HCT116 (cell line): ENCODE results near the gene ITGAD. TPM values are rescaled to one million over a fixed set of nuclear protein-coding genes. Genes with fewer than 3 reads are reported as not detected.

Experiments
- ATAC-seq: fragments of 200-7000 bp; cut with Tn5 transposase; 2 replicates; pipeline ENCODE4 v1.9.1; 2020; ENCODE audit warnings: mild to moderate bottlenecking, moderate library complexity
- BruUV-seq: library from RNA; stranded (reverse); fragments of 400-500 nt; replicated peaks from 2 replicates; lab custom pipeline; 2021; lab: Mats Ljungman, UMichigan
- CTCF ChIA-PET: fragments of 300-600 bp; sonication (Branson Sonifier 250); formaldehyde crosslinking; loops from one replicate; lab custom pipeline; 2021; ENCODE audit warnings: antibody characterized with exemption; lab: Charles Lee
- POLR2A ChIA-PET: fragments of 300-600, 350-600 bp; sonication (Branson Sonifier 250); formaldehyde crosslinking; loops from one replicate; lab custom pipeline; 2021; ENCODE audit warnings: antibody characterized with exemption; lab: Charles Lee
- RAD21 ChIA-PET, 2 experiments: fragments of 300-600 bp; sonication (Branson Sonifier 250); formaldehyde crosslinking; loops; one replicate each; lab custom pipeline; 2023; ENCODE audit warnings: low total read pairs in 2 of 2; ENCODE audit not compliant: uncharacterized antibody in 2 of 2, unreplicated experiment in 2 of 2, low non-redundant PET in 1 of 2; lab: Charles Lee
- DNase-seq: peaks from one replicate; pipeline ENCODE4 v3.0.0-alpha.2; 2010; ENCODE audit warnings: low read depth, low spot score
- H2AFZ ChIP-seq: fragments of 200-600 bp; shearing (Covaris generic), sonication (generic); 2 replicates; pipeline ENCODE4 v1.6.1; 2017; ENCODE audit warnings: low read depth, mixed run types, mixed read lengths, antibody characterized with exemption, low read length; ENCODE audit not compliant: poor library complexity, severe bottlenecking
- H3K27ac ChIP-seq: 2 replicates; pipeline ENCODE4 v1.5.1; 2012; ENCODE audit warnings: low read depth, low read length
- H3K27me3 ChIP-seq: fragments of 200-600 bp; sonication (generic); 2 replicates; pipeline ENCODE4 v1.6.1; 2016; ENCODE audit warnings: mixed run types, low read length, mixed read lengths; ENCODE audit not compliant: insufficient read depth
- H3K36me3 ChIP-seq, 2 experiments: fragments of 200-500 bp in 1 of 2; fragments of 200-600 bp in 1 of 2; sonication (Bioruptor generic) in 1 of 2; sonication (generic) in 1 of 2; 2 replicates each; pipeline versions ENCODE4 v1.5.1 to v1.6.1; 2014 to 2016; ENCODE audit warnings: low read length in 2 of 2, inconsistent platforms in 1 of 2, mixed read lengths in 1 of 2, mixed run types in 1 of 2; ENCODE audit not compliant: insufficient read depth in 2 of 2, control insufficient read depth in 1 of 2
- H3K4me1 ChIP-seq, 2 experiments: fragments of 200-600 bp in 1 of 2; sonication (generic) in 1 of 2; 2 replicates each; pipeline versions ENCODE4 v1.5.1 to v1.6.1; 2012 to 2017; ENCODE audit warnings: low read length in 2 of 2, inconsistent platforms in 1 of 2, mild to moderate bottlenecking in 1 of 2, mixed read lengths in 1 of 2, mixed run types in 1 of 2, moderate library complexity in 1 of 2; ENCODE audit not compliant: insufficient read depth in 2 of 2, control insufficient read depth in 1 of 2
- H3K4me2 ChIP-seq: fragments of 200-600 bp; sonication (generic); 2 replicates; pipeline ENCODE4 v1.6.1; 2017; ENCODE audit warnings: mixed run types, low read length, mixed read lengths
- H3K4me3 ChIP-seq, 2 experiments: fragments of 200-600 bp in 1 of 2; sonication (generic) in 1 of 2; replicated peaks in 1 of 2; 2 replicates each; pipeline ENCODE4 v1.5.1; 2011 to 2016; ENCODE audit warnings: low read length in 2 of 2, control low read depth in 1 of 2, low read depth in 1 of 2, mild to moderate bottlenecking in 1 of 2, mixed read lengths in 1 of 2, mixed run types in 1 of 2
- H3K79me2 ChIP-seq: fragments of 200-600 bp; sonication (generic); 2 replicates; pipeline ENCODE4 v1.6.1; 2017; ENCODE audit warnings: mild to moderate bottlenecking, mixed run types, low read length, moderate library complexity, mixed read lengths; ENCODE audit not compliant: insufficient read depth
- H3K9ac ChIP-seq: fragments of 200-600 bp; sonication (generic); 2 replicates; pipeline ENCODE4 v1.6.1; 2016; ENCODE audit warnings: low read length, mixed read lengths
- H3K9me2 ChIP-seq: fragments of 200-600 bp; sonication (generic), shearing (Covaris generic); 2 replicates; pipeline ENCODE4 v1.6.1; 2017; ENCODE audit warnings: mixed run types, mild to moderate bottlenecking, moderate library complexity; ENCODE audit not compliant: insufficient read depth
- H3K9me3 ChIP-seq, 2 experiments: fragments of 200-500 bp in 1 of 2; fragments of 200-600 bp in 1 of 2; sonication (Bioruptor generic) in 1 of 2; sonication (generic) in 1 of 2; 2 replicates each; pipeline ENCODE4 v1.6.1; 2014 to 2017; ENCODE audit warnings: low read length in 2 of 2, mixed read lengths in 2 of 2, inconsistent platforms in 1 of 2, low read depth in 1 of 2, mild to moderate bottlenecking in 1 of 2, mixed run types in 1 of 2, moderate library complexity in 1 of 2; ENCODE audit not compliant: control insufficient read depth in 1 of 2, insufficient read depth in 1 of 2
- H4K20me1 ChIP-seq: fragments of 200-600 bp; sonication (generic), shearing (Covaris generic); 2 replicates; pipeline ENCODE4 v1.6.1; 2017; ENCODE audit warnings: mixed run types, mild to moderate bottlenecking, moderate library complexity; ENCODE audit not compliant: insufficient read depth
- CBX3 ChIP-seq: IDR thresholded peaks from 2 replicates; pipeline ENCODE4 v1.6.1; 2012; ENCODE audit warnings: low read depth
- CEBPB ChIP-seq: IDR thresholded peaks from 2 replicates; pipeline ENCODE4 v1.6.1; 2012; ENCODE audit warnings: low read depth
- CTCF ChIP-seq, 3 experiments: fragments of 200-600 bp in 1 of 3; sonication (generic) in 1 of 3; IDR thresholded peaks in 2 of 3; conservative IDR thresholded peaks in 1 of 3; 2 replicates each; pipeline ENCODE4 v1.5.1; 2012 to 2017; ENCODE audit warnings: low read depth in 2 of 3, low read length in 2 of 3, antibody characterized with exemption in 1 of 3, borderline replicate concordance in 1 of 3, control low read depth in 1 of 3, mild to moderate bottlenecking in 1 of 3, mixed read lengths in 1 of 3, mixed run types in 1 of 3, moderate library complexity in 1 of 3; ENCODE audit not compliant: insufficient read depth in 1 of 3
- EGR1 ChIP-seq: IDR thresholded peaks from 2 replicates; pipeline ENCODE4 v1.6.1; 2012; ENCODE audit warnings: low read depth
- ELF1 ChIP-seq: IDR thresholded peaks from 2 replicates; pipeline ENCODE4 v1.6.1; 2012; ENCODE audit warnings: low read depth, borderline replicate concordance
- EZH2 ChIP-seq: fragments of 200-600 bp; sonication (generic); IDR thresholded peaks from 2 replicates; pipeline ENCODE4 v1.6.1; 2017; ENCODE audit warnings: antibody characterized with exemption, mixed run types
- EZH2phosphoT487 ChIP-seq: fragments of 200-600 bp; IDR thresholded peaks from 2 replicates; pipeline ENCODE4 v1.6.1; 2018; ENCODE audit warnings: antibody characterized with exemption, borderline replicate concordance
- FOSL1 ChIP-seq: IDR thresholded peaks from 2 replicates; pipeline ENCODE4 v1.6.1; 2012; ENCODE audit warnings: low read depth
- JUND ChIP-seq: IDR thresholded peaks from 2 replicates; pipeline ENCODE4 v1.6.1; 2012
- MAX ChIP-seq: IDR thresholded peaks from 2 replicates; pipeline ENCODE4 v1.6.1; 2012
- POLR2A ChIP-seq: IDR thresholded peaks from 2 replicates; pipeline ENCODE4 v1.7.0; 2011; ENCODE audit warnings: borderline replicate concordance; ENCODE audit not compliant: insufficient read depth, insufficient read length; ENCODE audit errors: extremely low read depth
- POLR2AphosphoS5 ChIP-seq: IDR thresholded peaks from 2 replicates; pipeline ENCODE4 v1.6.1; 2011; ENCODE audit warnings: mild to moderate bottlenecking, low read depth, low read length, moderate library complexity
- RAD21 ChIP-seq: IDR thresholded peaks from 2 replicates; pipeline ENCODE4 v1.6.1; 2012; ENCODE audit warnings: low read depth, mild to moderate bottlenecking
- SIN3A ChIP-seq: IDR thresholded peaks from 2 replicates; pipeline ENCODE4 v1.6.1; 2012; ENCODE audit warnings: low read depth
- SP1 ChIP-seq: IDR thresholded peaks from 2 replicates; pipeline ENCODE4 v1.6.1; 2012; ENCODE audit warnings: low read depth
- TCF7L2 ChIP-seq: IDR thresholded peaks from 2 replicates; pipeline ENCODE4 v1.7.0; 2011; ENCODE audit warnings: borderline replicate concordance, inconsistent platforms; ENCODE audit not compliant: insufficient read depth, insufficient read length; ENCODE audit errors: extremely low read depth
- YY1 ChIP-seq: IDR thresholded peaks from 2 replicates; pipeline ENCODE4 v1.6.1; 2011; ENCODE audit warnings: low read length, low read depth, moderate library complexity, mild to moderate bottlenecking; ENCODE audit not compliant: insufficient replicate concordance; ENCODE audit errors: extremely low read depth
- ZNF274 ChIP-seq: fragments of 200-500 bp; sonication (Bioruptor generic); IDR thresholded peaks from 2 replicates; pipeline ENCODE4 v1.6.1; 2014; ENCODE audit warnings: mild to moderate bottlenecking, low read depth, low read length, inconsistent platforms
- intact Hi-C: fragments of 100-400 bp; cut with micrococcal nuclease; formaldehyde crosslinking; loops from 2 replicates; pipeline ENCODE4 v1.10.0; 2022
- total RNA-seq: library from RNA; stranded (reverse); gene quantifications from one replicate; pipeline ENCODE4 v1.2.1, GENCODE V29; 2021; ENCODE audit not compliant: unreplicated experiment

ITGAD gene
- total RNA-seq, 1 experiment from 2014 or later: 0.12 TPM

- Histone ChIP-seq H3K36me3 (no peaks in the 10 kb centered on the region), H3K9me3 (no peaks in the 10 kb centered on the region), H2AFZ (no peak overlapping the region), H3K4me1 (no peaks in the 10 kb centered on the region), H3K27ac (no peak overlapping the region), H3K9ac (no peak overlapping the region), H3K27me3 (0 out of 2 replicates have a peak, but pooled peaks cover under 1% of the 10 kb centered on the region), H3K9me2 (no peaks in the 10 kb centered on the region), H4K20me1 (no peaks in the 10 kb centered on the region), H3K4me2 (no peak overlapping the region), H3K4me3 (no peak overlapping the region), H3K79me2 (no peaks in the 10 kb centered on the region)
- CTCF ChIA-PET: interaction anchor here (1.5 kb wide), 1 partner anchor 475 kb away, joined by 3 read pairs; no protein-coding TSS in a partner anchor
- ATAC-seq (no peak), DNase-seq (no peak)
- POLR2A ChIA-PET: no interaction called here
- RAD21 ChIA-PET: interaction anchor here in 1 of 2 experiments (0.5 kb wide), 1 partner anchor 21 kb away, joined by 8 read pairs; no protein-coding TSS in a partner anchor
- no TSS peak for BruUV-seq
- no peak for TF ChIP-seq YY1
- TF ChIP-seq SIN3A: no peak
- TF ChIP-seq EZH2: no peak
- no peak for TF ChIP-seq EZH2phosphoT487
- TF ChIP-seq SP1: no peak
- TF ChIP-seq MAX: no peak
- no peak for TF ChIP-seq TCF7L2
- TF ChIP-seq POLR2A: no peak
- no peak for TF ChIP-seq ELF1
- no peak for TF ChIP-seq CTCF (IDR thresholded peaks at IDR 0.05 in 2 of 3, conservative IDR thresholded peaks at IDR 0.05 in 1 of 3; ENCODE audit: borderline replicate concordance in 1 of 3, insufficient read depth in 1 of 3, low read depth in 2 of 3, low read length in 2 of 3)
- TF ChIP-seq RAD21: no peak
- no peak for TF ChIP-seq POLR2AphosphoS5
- TF ChIP-seq ZNF274: no peak
- no peak for TF ChIP-seq EGR1
- TF ChIP-seq JUND: no peak
- TF ChIP-seq FOSL1: no peak
- TF ChIP-seq CEBPB: no peak
- TF ChIP-seq CBX3: no peak
- intact Hi-C loops: no loop called here
Measured at GRCh38 chr16:31428638-31429247, 35.6 kb downstream of the ITGAD start.
